SK-N-SH (cell line): ENCODE results near the gene RBM20. TPM values are rescaled to one million over a fixed set of nuclear protein-coding genes. Genes with fewer than 3 reads are reported as not detected.

Experiments
- CTCF ChIA-PET: fragments of 300-600, 350-600 bp; formaldehyde crosslinking; extraction: SDS; loops from one replicate; lab custom pipeline; 2021; lab: Yijun Ruan, JAX
- POLR2A ChIA-PET: fragments of 350-600 bp; sonication (Branson Sonifier 250); formaldehyde crosslinking; extraction: SDS; loops from one replicate; lab custom pipeline; 2020; ENCODE audit warnings: antibody characterized with exemption, inconsistent platforms; lab: Yijun Ruan, JAX
- DNase-seq: peaks from one replicate; pipeline ENCODE4 v3.0.0; 2012
- H2AFZ ChIP-seq: fragments of 200-600 bp; sonication (generic); 2 replicates; pipeline ENCODE4 v1.8.1; 2016; ENCODE audit warnings: antibody characterized with exemption, mild to moderate bottlenecking, low read depth
- H3F3A ChIP-seq: fragments of 200-600 bp; sonication (generic); replicated peaks from 2 replicates; pipeline ENCODE3; 2016; ENCODE audit warnings: antibody characterized with exemption, mild to moderate bottlenecking; ENCODE audit not compliant: insufficient read depth
- H3K27ac ChIP-seq, 2 experiments: fragments of 200-500 bp in 1 of 2; fragments of 200-600 bp in 1 of 2; sonication (Bioruptor generic) in 1 of 2; sonication (generic), shearing (Covaris generic) in 1 of 2; 2 replicates each; pipeline versions ENCODE4 v1.5.1 to v1.6.1; 2014 to 2016; ENCODE audit warnings: low read depth in 2 of 2, inconsistent platforms in 1 of 2, low read length in 1 of 2, mild to moderate bottlenecking in 1 of 2, mixed read lengths in 1 of 2
- H3K27me3 ChIP-seq: fragments of 200-600 bp; sonication (generic), shearing (Covaris generic); 2 replicates; pipeline ENCODE4 v1.6.1; 2016; ENCODE audit warnings: mixed run types; ENCODE audit not compliant: insufficient read depth
- H3K36me3 ChIP-seq, 2 experiments: fragments of 200-500 bp in 1 of 2; fragments of 200-600 bp in 1 of 2; sonication (Bioruptor generic) in 1 of 2; sonication (generic) in 1 of 2; replicated peaks in 1 of 2; 2 replicates each; pipeline versions ENCODE3 to v1.5.1; 2014 to 2016; ENCODE audit warnings: low read length in 1 of 2, mild to moderate bottlenecking in 1 of 2; ENCODE audit not compliant: insufficient read depth in 2 of 2, control insufficient read depth in 1 of 2
- H3K4me1 ChIP-seq, 2 experiments: fragments of 200-500 bp in 1 of 2; fragments of 200-600 bp in 1 of 2; sonication (Bioruptor generic) in 1 of 2; sonication (generic), shearing (Covaris generic) in 1 of 2; 2 replicates each; pipeline versions ENCODE4 v1.5.1 to v1.6.1; 2014 to 2016; ENCODE audit warnings: low read depth in 1 of 2, low read length in 1 of 2, mixed run types in 1 of 2; ENCODE audit not compliant: insufficient read depth in 2 of 2, control insufficient read depth in 1 of 2
- H3K4me2 ChIP-seq: fragments of 200-600 bp; sonication (generic), shearing (Covaris generic); 2 replicates; pipeline ENCODE4 v1.6.1; 2017; ENCODE audit warnings: mixed run types
- H3K4me3 ChIP-seq, 2 experiments: fragments of 200-500 bp in 1 of 2; fragments of 200-600 bp in 1 of 2; sonication (Bioruptor generic) in 1 of 2; sonication (generic), shearing (Covaris generic) in 1 of 2; 2 replicates each; pipeline versions ENCODE4 v1.5.1 to v1.8.1; 2014 to 2016; ENCODE audit warnings: low read depth in 2 of 2, inconsistent platforms in 1 of 2, low read length in 1 of 2, mild to moderate bottlenecking in 1 of 2, mixed read lengths in 1 of 2, moderate library complexity in 1 of 2
- H3K79me2 ChIP-seq: fragments of 200-600 bp; sonication (generic); 2 replicates; pipeline ENCODE4 v1.8.1; 2017; ENCODE audit warnings: mild to moderate bottlenecking; ENCODE audit not compliant: insufficient read depth
- H3K9ac ChIP-seq: fragments of 200-600 bp; sonication (generic); 2 replicates; pipeline ENCODE4 v1.6.1; 2017; ENCODE audit warnings: mixed run types
- H3K9me2 ChIP-seq: fragments of 200-600 bp; sonication (generic); 2 replicates; pipeline ENCODE4 v1.6.1; 2017; ENCODE audit warnings: mixed run types
- H3K9me3 ChIP-seq: fragments of 200-600 bp; sonication (generic); 2 replicates; pipeline ENCODE4 v1.6.1; 2017; ENCODE audit warnings: mixed run types, mild to moderate bottlenecking, moderate library complexity
- H4K20me1 ChIP-seq: fragments of 200-600 bp; sonication (generic); 2 replicates; pipeline ENCODE4 v1.6.1; 2017; ENCODE audit warnings: mild to moderate bottlenecking, mixed run types; ENCODE audit not compliant: insufficient read depth
- CHD2 ChIP-seq: fragments of 150-350 bp; IDR thresholded peaks from 2 replicates; pipeline ENCODE4 v1.6.1; 2018; ENCODE audit warnings: low read length; ENCODE audit not compliant: partially characterized antibody
- ELF1 ChIP-seq: IDR thresholded peaks from 2 replicates; pipeline ENCODE4 v1.4.0; 2012
- EP300 ChIP-seq, 2 experiments: IDR thresholded peaks; 2 replicates each; pipeline versions ENCODE4 v1.4.0 to v1.6.1; 2012; ENCODE audit warnings: borderline replicate concordance in 1 of 2, low read depth in 1 of 2, low read length in 1 of 2
- EZH2phosphoT487 ChIP-seq: fragments of 200-600 bp; sonication (generic); IDR thresholded peaks from 2 replicates; pipeline ENCODE4 v1.6.1; 2017; ENCODE audit warnings: low read depth, mixed run types, mild to moderate bottlenecking, antibody characterized with exemption, moderate library complexity, borderline replicate concordance
- FOXM1 ChIP-seq: IDR thresholded peaks from 2 replicates; pipeline ENCODE4 v1.4.0; 2012; ENCODE audit warnings: low read depth, mild to moderate bottlenecking
- JUND ChIP-seq: IDR thresholded peaks from 2 replicates; pipeline ENCODE4 v1.4.0; 2012
- MEF2A ChIP-seq: IDR thresholded peaks from 2 replicates; pipeline ENCODE4 v1.4.0; 2012; ENCODE audit warnings: low read depth, borderline replicate concordance
- MXI1 ChIP-seq: IDR thresholded peaks from 2 replicates; pipeline ENCODE4 v1.6.1; 2012; ENCODE audit warnings: mild to moderate bottlenecking, low read depth, low read length, improper control_type of control experiment
- NRF1 ChIP-seq: IDR thresholded peaks from 2 replicates; pipeline ENCODE4 v1.6.1; 2012; ENCODE audit warnings: low read depth, mild to moderate bottlenecking, low read length
- POLR2AphosphoS5 ChIP-seq: IDR thresholded peaks from 2 replicates; pipeline ENCODE4 v1.6.1; 2012; ENCODE audit warnings: low read depth, low read length
- RCOR1 ChIP-seq: fragments of 150-350 bp; IDR thresholded peaks from 2 replicates; pipeline ENCODE4 v1.6.1; 2017; ENCODE audit warnings: antibody characterized with exemption, low read length
- RFX5 ChIP-seq: IDR thresholded peaks from 2 replicates; pipeline ENCODE4 v1.6.1; 2012; ENCODE audit warnings: mild to moderate bottlenecking, improper control_type of control experiment, low read length
- RXRA ChIP-seq: IDR thresholded peaks from 2 replicates; pipeline ENCODE4 v1.4.0; 2012; ENCODE audit warnings: low read depth, mild to moderate bottlenecking, borderline replicate concordance
- SIN3A ChIP-seq: IDR thresholded peaks from 2 replicates; pipeline ENCODE4 v1.6.1; 2012; ENCODE audit warnings: low read depth, mild to moderate bottlenecking, low read length, moderate library complexity, borderline replicate concordance
- SMC3 ChIP-seq: IDR thresholded peaks from 2 replicates; pipeline ENCODE4 v1.6.1; 2012; ENCODE audit warnings: low read depth, low read length, improper control_type of control experiment
- TAF1 ChIP-seq: IDR thresholded peaks from 2 replicates; pipeline ENCODE4 v1.6.1; 2012; ENCODE audit warnings: low read depth, mild to moderate bottlenecking, low read length, moderate library complexity, borderline replicate concordance
- TCF12 ChIP-seq: IDR thresholded peaks from 2 replicates; pipeline ENCODE4 v1.4.0; 2012
- YY1 ChIP-seq: IDR thresholded peaks from 2 replicates; pipeline ENCODE4 v1.4.0; 2012; ENCODE audit warnings: low read depth, mild to moderate bottlenecking
- WGBS: methylation state at CpG from one replicate; pipeline ENCODE4 v1.1.6; 2017; ENCODE audit warnings: low lambda C conversion rate; 5-methylcytosine and 5-hydroxymethylcytosine counted together
- polyA plus RNA-seq, 3 experiments: library from polyadenylated mRNA; depleted of rRNA; stranded (reverse); fragments of >200 nt; gene quantifications; 2 replicates each; pipeline ENCODE4 v1.2.3, GENCODE V29; 2012
- TF ChIP-seq, protein P1 (sequence below): fragments of 200-600 bp; sonication (generic); IDR thresholded peaks from 2 replicates; pipeline ENCODE4 v1.6.1; 2017; ENCODE audit warnings: antibody characterized with exemption, mild to moderate bottlenecking, moderate library complexity
- TF ChIP-seq, protein P2 (sequence below): IDR thresholded peaks from 2 replicates; pipeline ENCODE4; 2012
- TF ChIP-seq, protein P3 (sequence below): IDR thresholded peaks from 2 replicates; pipeline ENCODE4 v1.4.0; 2012; ENCODE audit warnings: low read depth, borderline replicate concordance

Gene RBM20
- polyA plus RNA-seq, 1 of the 3 experiments (the other 2 are of a cell fraction), result 0.64 TPM

DNA sequence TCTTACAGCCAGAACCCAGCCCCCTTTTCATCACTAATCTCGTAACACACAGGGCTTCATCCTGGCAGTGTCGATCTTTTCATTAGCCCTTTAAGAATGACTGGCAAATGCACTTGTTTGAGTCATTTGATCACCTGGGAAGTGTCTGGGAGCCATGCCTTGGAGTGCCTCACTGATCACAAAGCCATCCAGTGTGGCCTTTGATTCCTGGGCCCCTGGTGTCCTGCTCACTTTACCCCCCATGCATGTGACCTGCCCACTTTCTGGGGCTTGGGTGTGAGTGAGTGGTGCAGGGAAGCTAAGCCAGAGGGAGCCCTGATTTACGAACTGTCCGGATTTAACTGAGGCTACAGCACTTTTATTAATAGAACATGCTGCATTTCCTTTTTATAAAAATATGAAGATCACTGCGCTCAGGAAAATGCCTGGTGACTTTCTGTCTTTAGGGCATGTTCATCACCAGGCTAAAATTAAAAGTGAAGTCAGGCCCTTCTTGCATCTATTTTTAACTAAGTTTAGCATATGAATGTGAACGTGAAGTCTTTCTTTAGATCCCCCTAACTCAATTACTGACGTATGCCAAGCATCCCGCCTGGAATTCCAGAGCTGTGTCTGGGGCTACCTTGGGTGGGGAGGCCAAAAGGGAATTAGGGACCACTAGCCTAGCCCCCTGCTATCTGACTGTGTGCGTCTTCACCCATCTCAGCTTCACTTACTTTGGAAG is 23.6 kb downstream of the RBM20 start:
- no peaks in the 10 kb centered on the region for H3K27me3 ChIP-seq
- POLR2A ChIA-PET, result no interaction called here
- no peak overlapping the region for H3K9ac ChIP-seq
- no peaks in the 10 kb centered on the region for H4K20me1 ChIP-seq
- H3K4me1 ChIP-seq, result peaks cover 4 to 8% of the 10 kb centered on the region in 2 experiments; a peak in 1 of 4 replicates
- WGBS, result 91% methylated on average over 9 of the region's 9 CpGs
- no peak overlapping the region for H3K4me3 ChIP-seq
- no peak overlapping the region for H2AFZ ChIP-seq
- no peaks in the 10 kb centered on the region for H3K79me2 ChIP-seq
- no peaks in the 10 kb centered on the region for H3F3A ChIP-seq
- DNase-seq, result no peak
- H3K9me3 ChIP-seq, result no peaks in the 10 kb centered on the region
- H3K4me2 ChIP-seq, result no peak overlapping the region
- no peak overlapping the region for H3K27ac ChIP-seq
- H3K36me3 ChIP-seq, result no peaks in the 10 kb centered on the region
- no peaks in the 10 kb centered on the region for H3K9me2 ChIP-seq
- CTCF ChIA-PET, result interaction anchor here (0.6 to 3.3 kb wide), 4 partner anchors 11 to 59 kb away, joined by 3 to 12 read pairs (median 3); no protein-coding TSS in a partner anchor
- TF ChIP-seq, protein P1, sequence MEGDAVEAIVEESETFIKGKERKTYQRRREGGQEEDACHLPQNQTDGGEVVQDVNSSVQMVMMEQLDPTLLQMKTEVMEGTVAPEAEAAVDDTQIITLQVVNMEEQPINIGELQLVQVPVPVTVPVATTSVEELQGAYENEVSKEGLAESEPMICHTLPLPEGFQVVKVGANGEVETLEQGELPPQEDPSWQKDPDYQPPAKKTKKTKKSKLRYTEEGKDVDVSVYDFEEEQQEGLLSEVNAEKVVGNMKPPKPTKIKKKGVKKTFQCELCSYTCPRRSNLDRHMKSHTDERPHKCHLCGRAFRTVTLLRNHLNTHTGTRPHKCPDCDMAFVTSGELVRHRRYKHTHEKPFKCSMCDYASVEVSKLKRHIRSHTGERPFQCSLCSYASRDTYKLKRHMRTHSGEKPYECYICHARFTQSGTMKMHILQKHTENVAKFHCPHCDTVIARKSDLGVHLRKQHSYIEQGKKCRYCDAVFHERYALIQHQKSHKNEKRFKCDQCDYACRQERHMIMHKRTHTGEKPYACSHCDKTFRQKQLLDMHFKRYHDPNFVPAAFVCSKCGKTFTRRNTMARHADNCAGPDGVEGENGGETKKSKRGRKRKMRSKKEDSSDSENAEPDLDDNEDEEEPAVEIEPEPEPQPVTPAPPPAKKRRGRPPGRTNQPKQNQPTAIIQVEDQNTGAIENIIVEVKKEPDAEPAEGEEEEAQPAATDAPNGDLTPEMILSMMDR, result no peak
- TF ChIP-seq RXRA, result no peak
- no peak for TF ChIP-seq EZH2phosphoT487
- TF ChIP-seq EP300 (IDR thresholded peaks at IDR 0.05; ENCODE audit: borderline replicate concordance in 1 of 2, low read depth in 1 of 2, low read length in 1 of 2), result no peak
- no peak for TF ChIP-seq YY1
- TF ChIP-seq MEF2A, result no peak
- TF ChIP-seq CHD2, result no peak
- TF ChIP-seq, protein P2, sequence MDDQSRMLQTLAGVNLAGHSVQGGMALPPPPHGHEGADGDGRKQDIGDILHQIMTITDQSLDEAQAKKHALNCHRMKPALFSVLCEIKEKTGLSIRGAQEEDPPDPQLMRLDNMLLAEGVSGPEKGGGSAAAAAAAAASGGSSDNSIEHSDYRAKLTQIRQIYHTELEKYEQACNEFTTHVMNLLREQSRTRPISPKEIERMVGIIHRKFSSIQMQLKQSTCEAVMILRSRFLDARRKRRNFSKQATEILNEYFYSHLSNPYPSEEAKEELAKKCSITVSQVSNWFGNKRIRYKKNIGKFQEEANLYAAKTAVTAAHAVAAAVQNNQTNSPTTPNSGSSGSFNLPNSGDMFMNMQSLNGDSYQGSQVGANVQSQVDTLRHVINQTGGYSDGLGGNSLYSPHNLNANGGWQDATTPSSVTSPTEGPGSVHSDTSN, result no peak
- no peak for TF ChIP-seq RFX5
- TF ChIP-seq SIN3A, result no peak
- no peak for TF ChIP-seq TCF12
- TF ChIP-seq NRF1, result no peak
- TF ChIP-seq JUND, result no peak
- no peak for TF ChIP-seq SMC3
- no peak for TF ChIP-seq RCOR1
- no peak for TF ChIP-seq FOXM1
- TF ChIP-seq POLR2AphosphoS5, result no peak

DNA sequence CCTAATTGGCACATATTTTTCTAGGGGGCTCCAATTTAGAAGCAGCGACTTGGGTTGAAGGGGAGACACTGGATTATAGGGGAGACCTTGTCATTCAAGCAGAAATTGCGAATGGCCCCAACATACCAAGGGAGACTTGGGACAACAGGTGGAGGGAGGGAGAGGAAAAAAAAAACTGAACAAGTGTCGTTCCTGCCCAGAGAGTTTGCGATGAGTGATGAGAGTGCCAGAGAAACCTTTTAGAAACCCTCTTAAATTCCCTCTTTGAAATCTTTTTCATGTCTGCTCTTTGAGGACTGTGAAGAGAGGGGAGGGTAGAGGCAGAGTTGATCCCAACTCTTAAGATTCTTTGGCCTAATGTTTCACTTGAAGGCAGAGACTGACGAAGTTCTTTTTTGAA is 24.3 kb downstream of the RBM20 start:
- Histone ChIP-seq H3K27ac (no peak overlapping the region), H3K9ac (no peak overlapping the region), H4K20me1 (no peaks in the 10 kb centered on the region), H3K4me1 (peaks cover 4 to 8% of the 10 kb centered on the region in 2 experiments; a peak in 1 of 4 replicates), H2AFZ (no peak overlapping the region), H3F3A (no peaks in the 10 kb centered on the region), H3K27me3 (no peaks in the 10 kb centered on the region), H3K9me2 (no peaks in the 10 kb centered on the region), H3K9me3 (no peaks in the 10 kb centered on the region), H3K79me2 (no peaks in the 10 kb centered on the region), H3K4me3 (no peak overlapping the region), H3K36me3 (no peaks in the 10 kb centered on the region), H3K4me2 (no peak overlapping the region)
- ChIA-PET POLR2A (no interaction called here), CTCF (no interaction called here)
- 78% methylated on average over 5 of the region's 5 CpGs for WGBS
- no peak for DNase-seq
- TF ChIP-seq SIN3A, result no peak
- TF ChIP-seq YY1, result no peak
- TF ChIP-seq MXI1, result no peak
- no peak for TF ChIP-seq RXRA
- TF ChIP-seq SMC3, result no peak
- TF ChIP-seq EZH2phosphoT487, result no peak
- TF ChIP-seq TAF1, result no peak
- no peak for TF ChIP-seq FOXM1
- TF ChIP-seq RCOR1, result no peak
- TF ChIP-seq, protein P3, sequence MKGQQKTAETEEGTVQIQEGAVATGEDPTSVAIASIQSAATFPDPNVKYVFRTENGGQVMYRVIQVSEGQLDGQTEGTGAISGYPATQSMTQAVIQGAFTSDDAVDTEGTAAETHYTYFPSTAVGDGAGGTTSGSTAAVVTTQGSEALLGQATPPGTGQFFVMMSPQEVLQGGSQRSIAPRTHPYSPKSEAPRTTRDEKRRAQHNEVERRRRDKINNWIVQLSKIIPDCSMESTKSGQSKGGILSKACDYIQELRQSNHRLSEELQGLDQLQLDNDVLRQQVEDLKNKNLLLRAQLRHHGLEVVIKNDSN, result no peak
- no peak for TF ChIP-seq MEF2A
- TF ChIP-seq ELF1, result no peak
